SK-N-SH treated with all-trans-retinoic acid at 6 μM for 48 hours (cell line): ENCODE results near the gene SEMA5A.

Experiments used
- ARNTL ChIP-seq: fragments of 450-650 bp; formaldehyde crosslinking; IDR thresholded peaks from 2 replicates; pipeline ENCODE4 v1.5.0; 2020; ENCODE audit warnings: low read depth, mild to moderate bottlenecking, moderate library complexity, borderline replicate concordance
- BACH2 ChIP-seq: fragments of 250-450 bp; sonication (Bioruptor Pico); IDR thresholded peaks from 2 replicates; pipeline ENCODE4 v1.9.0; 2021; ENCODE audit warnings: mild to moderate bottlenecking, borderline replicate concordance
- ESRRG ChIP-seq: fragments of 250-450 bp; sonication (Bioruptor Pico); IDR thresholded peaks from 2 replicates; pipeline ENCODE4 v1.6.1; 2021; ENCODE audit warnings: mild to moderate bottlenecking
- ISL1 ChIP-seq: fragments of 250-450 bp; sonication (Bioruptor Pico); IDR thresholded peaks from 2 replicates; pipeline ENCODE4 v2.1.2; 2022; ENCODE audit warnings: mild to moderate bottlenecking, moderate library complexity
- OSR1 ChIP-seq: fragments of 250-450 bp; sonication (Bioruptor Pico); IDR thresholded peaks from 2 replicates; pipeline ENCODE4 v1.8.0; 2022; ENCODE audit warnings: moderate library complexity, mild to moderate bottlenecking, inconsistent platforms
- PATZ1 ChIP-seq: fragments of 250-450 bp; sonication (Bioruptor Pico); IDR thresholded peaks from 2 replicates; pipeline ENCODE4 v1.8.0; 2020; ENCODE audit warnings: mild to moderate bottlenecking, moderate library complexity, borderline replicate concordance
- PPARA ChIP-seq: fragments of 250-450 bp; sonication (Bioruptor Pico); IDR thresholded peaks from 2 replicates; pipeline ENCODE4 v1.5.0; 2020; ENCODE audit warnings: mild to moderate bottlenecking, borderline replicate concordance
- TCF4 ChIP-seq: fragments of 250-450 bp; sonication (Bioruptor Pico); IDR thresholded peaks from 2 replicates; pipeline ENCODE4 v1.8.0; 2021; ENCODE audit warnings: mild to moderate bottlenecking, moderate library complexity, borderline replicate concordance
- ZFP3 ChIP-seq: fragments of 250-450 bp; sonication (Bioruptor Pico); IDR thresholded peaks from 2 replicates; pipeline ENCODE4 v1.5.0; 2020; ENCODE audit warnings: mild to moderate bottlenecking, moderate library complexity
- ZNF70 ChIP-seq: fragments of 450-650 bp; formaldehyde crosslinking; IDR thresholded peaks from 2 replicates; pipeline ENCODE4 v1.5.0; 2020; ENCODE audit warnings: mild to moderate bottlenecking, moderate library complexity
- ZNF8 ChIP-seq: fragments of 450-650 bp; formaldehyde crosslinking; IDR thresholded peaks from 2 replicates; pipeline ENCODE4 v1.5.0; 2020; ENCODE audit warnings: mild to moderate bottlenecking, moderate library complexity
- TF ChIP-seq, protein P1 (sequence below): fragments of 250-450 bp; sonication (Bioruptor Pico); IDR thresholded peaks from 2 replicates; pipeline ENCODE4 v1.5.1; 2020; ENCODE audit warnings: low read depth, mild to moderate bottlenecking, moderate library complexity

DNA sequence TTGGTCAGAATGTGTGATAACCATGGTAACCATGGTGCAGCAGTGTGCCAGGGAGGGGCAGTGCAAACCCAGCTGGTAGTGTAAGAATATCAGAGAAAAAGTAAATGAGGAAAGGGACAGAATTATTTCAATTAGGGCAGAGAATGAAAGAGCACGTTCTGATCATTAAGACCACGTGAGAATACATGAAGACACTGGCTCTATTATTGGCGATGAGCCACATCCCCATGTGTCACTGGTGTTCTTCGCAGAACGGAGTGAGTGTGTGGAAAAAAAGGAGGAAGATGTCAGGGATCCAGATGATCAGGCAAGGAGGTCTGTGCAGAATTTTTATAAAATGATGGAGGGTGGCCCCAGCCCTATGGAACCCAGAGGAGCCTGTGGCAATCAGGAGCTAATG is 315.5 kb downstream of the SEMA5A start:
- no peak for TF ChIP-seq PPARA (CRISPR knock-in tag)
- TF ChIP-seq, protein P1, sequence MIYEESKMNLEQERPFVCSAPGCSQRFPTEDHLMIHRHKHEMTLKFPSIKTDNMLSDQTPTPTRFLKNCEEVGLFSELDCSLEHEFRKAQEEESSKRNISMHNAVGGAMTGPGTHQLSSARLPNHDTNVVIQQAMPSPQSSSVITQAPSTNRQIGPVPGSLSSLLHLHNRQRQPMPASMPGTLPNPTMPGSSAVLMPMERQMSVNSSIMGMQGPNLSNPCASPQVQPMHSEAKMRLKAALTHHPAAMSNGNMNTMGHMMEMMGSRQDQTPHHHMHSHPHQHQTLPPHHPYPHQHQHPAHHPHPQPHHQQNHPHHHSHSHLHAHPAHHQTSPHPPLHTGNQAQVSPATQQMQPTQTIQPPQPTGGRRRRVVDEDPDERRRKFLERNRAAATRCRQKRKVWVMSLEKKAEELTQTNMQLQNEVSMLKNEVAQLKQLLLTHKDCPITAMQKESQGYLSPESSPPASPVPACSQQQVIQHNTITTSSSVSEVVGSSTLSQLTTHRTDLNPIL (CRISPR knock-in tag), result no peak
- no peak for TF ChIP-seq PATZ1 (CRISPR knock-in tag)
- no peak for TF ChIP-seq ESRRG (CRISPR knock-in tag)
- no peak for TF ChIP-seq ZNF8 (CRISPR knock-in tag)
- no peak for TF ChIP-seq OSR1 (CRISPR knock-in tag)
- no peak for TF ChIP-seq ZFP3
- TF ChIP-seq ARNTL (CRISPR knock-in tag), result no peak
- TF ChIP-seq ISL1 (CRISPR knock-in tag), result no peak
- no peak for TF ChIP-seq TCF4 (CRISPR knock-in tag)
- no peak for TF ChIP-seq ZNF70 (CRISPR knock-in tag)
- TF ChIP-seq BACH2 (CRISPR knock-in tag), result no peak
